Activated CD4-positive, alpha-beta T cell treated with anti-CD3 and anti-CD28 coated beads for 1 hour (primary cell): ENCODE results near the gene MAP3K14.

Experiments used
- DNase-seq: peaks from one replicate; pipeline ENCODE4 v3.0.0-alpha.2; 2020

The MAP3K14 gene

DNA sequence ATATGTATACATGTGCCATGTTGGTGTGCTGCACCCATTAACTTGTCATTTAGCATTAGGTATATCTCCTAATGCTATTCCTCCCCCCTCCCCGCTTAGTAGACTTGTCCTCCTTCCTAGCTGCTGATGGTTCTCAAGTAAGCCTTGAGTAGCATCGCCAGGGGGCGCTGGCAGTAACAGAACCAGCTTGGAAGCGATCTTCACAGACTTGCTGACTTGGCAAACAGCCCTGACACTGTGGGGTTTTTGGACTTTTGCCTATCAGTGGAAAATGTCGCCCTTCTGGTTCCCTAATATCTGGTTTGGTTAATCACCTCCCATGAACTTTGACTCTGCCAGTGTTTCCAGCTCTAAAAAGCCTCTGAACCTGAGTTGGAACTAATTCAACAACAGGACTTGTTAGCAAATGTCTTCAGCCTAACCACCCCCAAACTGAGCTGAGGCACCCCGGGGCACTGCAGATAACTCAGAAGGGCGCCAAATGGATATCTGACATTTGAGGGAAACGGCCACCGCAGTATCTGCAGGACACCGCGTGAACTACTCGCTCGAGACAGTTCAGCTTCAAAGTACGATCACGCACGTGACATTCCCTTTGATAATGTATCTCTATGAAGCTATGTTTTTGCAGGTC is 39.5 kb downstream of the MAP3K14 start:
- DNase-seq: peak; percentile 84

DNA sequence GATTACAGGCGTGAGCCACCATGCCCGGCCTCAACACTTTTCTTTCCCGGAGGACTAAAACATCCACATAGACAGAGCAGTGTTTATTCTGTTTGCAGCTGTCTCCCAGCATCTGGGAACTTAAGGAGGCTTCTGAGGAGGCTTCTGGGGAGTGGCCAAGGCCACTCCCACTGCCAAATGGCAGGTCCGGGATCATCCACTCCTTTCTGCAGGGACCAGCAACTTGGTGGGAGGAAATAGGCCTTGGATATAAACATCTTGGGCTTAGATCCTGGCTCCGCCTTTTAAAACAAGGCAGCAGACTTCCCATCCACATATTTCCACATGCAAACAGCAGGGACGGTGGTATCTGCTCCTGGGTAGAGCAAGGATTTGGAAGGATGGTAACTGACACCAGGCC is 40.8 kb downstream of the MAP3K14 start:
- DNase-seq: no peak

DNA sequence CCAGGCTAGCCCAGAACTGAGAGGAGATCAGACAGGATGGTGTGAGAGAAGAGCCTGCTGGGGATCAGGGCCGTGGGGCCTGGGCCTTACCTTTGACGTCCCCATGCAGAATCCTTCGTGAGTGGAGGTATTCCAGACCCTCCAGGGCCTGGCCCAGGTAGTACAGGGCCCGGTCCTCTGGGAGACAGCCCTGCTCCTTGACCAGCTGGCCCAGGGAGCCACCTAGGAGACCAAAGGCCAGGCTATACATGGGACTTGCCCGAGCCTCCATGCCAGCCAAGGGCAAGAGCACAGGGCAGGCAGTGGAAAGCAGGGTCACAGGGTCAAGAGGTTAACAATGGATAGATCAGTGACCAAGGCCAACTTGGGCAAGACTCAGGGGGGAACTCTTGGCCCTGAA is 42.8 kb downstream of the MAP3K14 start:
- no peak for DNase-seq

DNA sequence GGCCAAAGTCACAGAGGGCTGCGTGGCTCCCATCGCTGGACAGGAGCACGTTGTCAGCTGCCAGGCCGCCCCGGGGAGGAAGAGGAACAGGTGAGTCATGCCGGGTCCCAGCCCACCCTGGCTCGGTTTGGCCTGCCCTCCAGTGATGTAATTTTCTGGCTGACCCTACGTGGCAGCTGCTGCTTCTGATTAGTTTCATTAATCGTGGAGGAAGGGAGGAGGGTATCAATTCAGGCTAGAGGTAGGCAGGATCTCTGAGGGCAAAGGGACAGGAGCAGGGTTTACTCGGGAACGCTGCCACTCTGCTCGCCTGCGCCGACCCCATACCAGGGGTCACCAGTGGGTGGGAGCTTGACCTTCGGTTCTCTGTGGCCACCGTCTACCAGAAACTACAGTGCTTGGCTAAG is 43.3 kb downstream of the MAP3K14 start:
- no peak for DNase-seq

DNA sequence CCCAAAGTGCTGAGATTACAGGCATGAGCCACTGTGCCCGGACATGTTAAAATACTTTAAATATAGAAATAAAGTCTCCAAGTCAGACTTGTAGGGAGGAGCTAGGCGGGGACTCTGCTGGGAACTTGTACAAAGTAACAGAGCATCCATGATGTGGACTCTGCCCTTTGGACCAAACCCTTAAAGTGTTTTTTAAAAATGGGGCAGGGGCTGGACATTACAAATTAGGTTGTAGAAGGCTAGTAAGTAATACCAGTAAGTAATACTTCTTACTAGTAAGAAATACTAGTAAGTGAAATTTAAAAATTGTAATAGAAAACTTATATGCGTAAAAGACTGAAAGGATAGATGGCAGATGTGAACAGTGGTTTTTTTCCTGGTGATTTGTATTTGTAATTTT is 45.2 kb downstream of the MAP3K14 start:
- DNase-seq: no peak

DNA sequence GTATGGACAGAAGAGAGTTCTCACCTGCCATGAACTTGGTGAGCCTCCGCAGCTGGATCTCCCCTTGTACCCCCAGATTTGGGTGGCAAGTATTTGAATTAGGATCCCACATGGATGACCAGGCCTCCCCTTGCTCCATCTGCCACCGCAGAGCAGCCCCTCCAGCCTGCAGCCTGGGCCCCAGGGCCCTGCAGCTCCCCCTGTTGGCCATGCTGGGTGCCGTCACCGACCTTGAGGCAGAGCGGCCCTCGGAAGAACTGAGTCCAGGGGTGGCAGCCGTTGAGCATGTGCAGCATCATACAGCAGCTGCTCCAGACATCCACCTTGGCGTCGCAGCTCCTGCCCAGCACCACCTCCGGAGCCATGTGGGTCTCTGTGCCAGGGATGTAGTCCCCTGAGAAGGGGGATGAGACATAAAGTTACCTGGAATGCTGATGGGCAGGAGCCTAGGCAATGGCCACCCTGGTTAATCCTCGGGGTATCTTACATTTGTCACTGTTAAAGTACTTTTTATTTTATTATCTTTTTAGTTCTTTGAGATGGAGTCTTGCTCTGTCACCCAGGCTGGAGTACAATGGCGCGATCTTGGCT is 45.9 kb downstream of the MAP3K14 start:
- peak; percentile 46 for DNase-seq

DNA sequence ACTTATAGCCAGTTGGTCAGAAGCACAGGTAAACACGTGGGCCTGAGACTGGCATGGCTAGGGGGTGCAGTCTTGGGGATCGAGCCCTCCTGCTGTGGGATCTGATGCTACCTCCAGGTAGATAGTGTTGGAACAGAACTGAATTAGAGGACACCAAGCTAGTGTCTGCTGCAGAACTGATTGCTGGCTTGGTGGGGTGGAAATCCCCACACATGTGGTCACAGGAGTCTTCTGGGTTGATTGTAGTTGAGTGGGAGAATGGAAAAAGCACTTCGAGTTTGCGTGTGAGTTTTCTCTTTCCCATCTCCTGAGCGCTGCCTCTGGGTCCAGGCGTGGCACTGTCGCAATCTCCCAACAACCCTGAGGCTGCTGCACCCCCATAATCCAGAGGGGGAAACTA is 46.9 kb downstream of the MAP3K14 start:
- no peak for DNase-seq

DNA sequence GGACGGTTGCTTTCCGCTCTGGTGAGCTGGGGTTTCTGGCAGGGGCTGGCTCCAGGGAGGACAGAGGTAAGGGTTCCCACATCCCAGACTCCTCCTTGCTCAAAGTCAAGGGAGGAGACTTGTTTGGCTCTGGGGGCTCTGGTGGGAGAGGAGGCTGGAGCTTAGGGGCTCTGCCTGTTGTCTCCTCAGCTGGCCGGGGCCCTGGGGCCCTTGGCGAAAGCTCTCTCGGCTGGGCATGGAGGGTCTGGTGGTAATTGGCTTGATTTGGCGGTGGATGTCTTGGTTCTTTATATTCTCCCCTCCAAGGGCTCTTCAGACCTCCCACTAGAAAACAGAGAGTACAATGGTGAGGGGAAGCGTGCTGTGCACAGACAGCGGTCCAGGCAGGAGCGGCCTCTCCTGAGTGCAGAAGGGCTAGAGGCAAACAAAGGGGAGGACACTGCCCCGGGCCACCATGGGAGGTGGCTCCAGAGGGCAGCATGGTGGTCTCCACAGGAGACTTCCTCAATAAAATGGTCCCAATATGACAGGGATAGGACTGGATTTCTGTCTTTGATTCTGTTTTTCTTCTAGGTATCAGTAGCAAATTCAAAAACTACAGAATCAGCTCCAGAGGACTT is 49.3 kb downstream of the MAP3K14 start:
- DNase-seq: no peak

DNA sequence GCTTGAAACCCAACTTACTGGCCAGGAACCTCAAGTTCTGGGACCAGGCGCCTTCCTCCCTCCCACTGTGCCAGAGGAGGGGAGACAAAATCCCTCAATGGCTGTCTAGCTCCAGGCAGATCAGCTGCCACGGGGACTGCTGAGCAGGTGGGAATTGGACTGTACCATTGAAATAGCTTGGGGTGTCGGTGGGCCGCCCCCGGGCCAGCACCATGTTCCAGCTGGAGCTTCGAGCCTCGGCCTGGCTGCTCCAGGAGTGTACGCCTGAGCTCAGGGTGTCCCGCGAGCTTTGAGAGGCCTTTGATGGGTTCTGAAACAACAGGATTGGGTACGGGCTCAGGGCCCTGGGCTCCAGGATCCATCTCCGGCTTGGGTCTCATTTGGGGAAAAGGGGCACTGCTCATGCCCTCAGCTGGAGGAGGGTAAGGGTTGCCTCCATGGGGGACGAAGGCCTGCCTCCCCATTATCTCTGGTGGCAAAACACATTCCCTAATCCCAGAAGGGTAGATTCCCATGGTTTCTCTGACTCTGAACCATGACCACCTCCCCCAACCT is 50.4 kb downstream of the MAP3K14 start:
- no peak for DNase-seq

DNA sequence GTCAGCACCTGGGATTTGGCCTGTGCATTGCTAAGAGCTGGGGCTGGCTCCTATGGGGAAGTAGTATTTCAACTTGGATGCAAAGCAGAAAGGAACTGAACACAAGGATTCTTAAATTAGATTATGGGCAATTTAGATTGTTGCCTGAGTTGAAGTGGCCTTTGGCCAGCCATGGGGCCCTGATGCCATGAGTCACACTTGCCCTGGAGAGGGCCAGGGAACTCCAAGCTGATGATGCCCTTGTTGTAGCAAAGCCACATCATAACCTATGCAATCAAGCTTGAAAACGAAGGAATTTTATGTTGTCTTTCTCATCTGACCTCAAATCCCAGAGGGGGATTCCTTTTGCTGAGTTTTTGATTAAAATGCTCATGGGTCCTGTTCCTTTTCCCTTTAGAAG is 51.0 kb downstream of the MAP3K14 start:
- DNase-seq: no peak

DNA sequence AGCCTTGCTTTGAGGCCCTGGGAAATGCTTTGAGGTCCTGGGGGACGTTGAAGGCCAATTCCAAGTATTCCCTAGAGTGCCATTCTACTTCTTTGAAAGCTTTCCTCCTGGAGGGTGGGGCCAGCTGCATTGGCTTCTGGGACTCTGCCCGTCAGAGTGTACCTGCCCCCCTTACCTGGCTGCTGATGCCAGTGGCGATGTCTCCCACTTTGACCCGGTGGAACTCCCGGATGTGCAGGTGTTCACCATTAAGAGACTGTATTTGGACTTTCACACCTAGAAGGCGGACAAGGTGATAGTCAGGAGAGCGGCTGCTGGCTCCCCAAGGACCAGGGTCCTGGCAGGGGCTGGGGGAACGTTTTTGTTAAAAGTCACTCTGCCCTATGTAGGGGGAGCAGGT is 51.8 kb downstream of the MAP3K14 start:
- no peak for DNase-seq

DNA sequence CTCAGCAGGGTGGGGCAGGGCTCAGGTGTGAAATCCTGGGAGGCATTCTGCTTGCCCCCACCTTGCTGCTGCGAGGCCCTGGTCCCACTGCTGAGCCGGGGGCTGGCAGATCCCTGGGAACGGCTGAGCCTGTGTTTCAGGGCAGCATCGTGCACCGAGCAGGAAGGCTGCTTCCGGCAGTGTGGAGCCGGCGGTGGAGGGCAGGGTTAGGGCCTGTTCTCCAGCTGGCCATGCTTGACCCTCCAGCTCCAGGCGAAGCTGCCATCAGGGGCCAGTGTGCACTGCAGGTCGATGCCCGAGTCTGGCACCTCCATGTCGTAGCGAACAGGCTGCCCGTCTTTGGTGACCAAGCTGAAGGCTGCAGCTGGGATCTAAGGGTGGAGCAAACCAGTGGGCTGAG is 52.4 kb downstream of the MAP3K14 start:
- no peak for DNase-seq

DNA sequence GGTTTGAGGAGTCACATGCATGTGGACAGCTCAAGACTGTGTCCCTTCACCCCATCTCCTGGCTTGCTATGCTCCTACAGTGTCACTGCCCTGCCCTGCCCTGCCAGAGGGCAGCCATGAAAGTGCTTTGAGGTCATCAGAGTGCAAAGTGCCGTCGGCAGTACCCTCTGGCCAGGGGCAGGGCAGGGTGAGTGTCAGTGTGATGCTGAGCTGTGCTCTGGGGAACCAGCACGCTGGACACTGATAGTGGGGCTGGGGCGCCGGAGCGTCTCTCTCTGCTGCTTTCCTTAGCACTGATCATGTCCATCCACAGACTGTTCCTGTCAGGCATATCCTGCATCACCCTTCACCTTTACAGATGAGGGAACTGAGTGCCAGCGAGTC is 53.4 kb downstream of the MAP3K14 start:
- no peak for DNase-seq

DNA sequence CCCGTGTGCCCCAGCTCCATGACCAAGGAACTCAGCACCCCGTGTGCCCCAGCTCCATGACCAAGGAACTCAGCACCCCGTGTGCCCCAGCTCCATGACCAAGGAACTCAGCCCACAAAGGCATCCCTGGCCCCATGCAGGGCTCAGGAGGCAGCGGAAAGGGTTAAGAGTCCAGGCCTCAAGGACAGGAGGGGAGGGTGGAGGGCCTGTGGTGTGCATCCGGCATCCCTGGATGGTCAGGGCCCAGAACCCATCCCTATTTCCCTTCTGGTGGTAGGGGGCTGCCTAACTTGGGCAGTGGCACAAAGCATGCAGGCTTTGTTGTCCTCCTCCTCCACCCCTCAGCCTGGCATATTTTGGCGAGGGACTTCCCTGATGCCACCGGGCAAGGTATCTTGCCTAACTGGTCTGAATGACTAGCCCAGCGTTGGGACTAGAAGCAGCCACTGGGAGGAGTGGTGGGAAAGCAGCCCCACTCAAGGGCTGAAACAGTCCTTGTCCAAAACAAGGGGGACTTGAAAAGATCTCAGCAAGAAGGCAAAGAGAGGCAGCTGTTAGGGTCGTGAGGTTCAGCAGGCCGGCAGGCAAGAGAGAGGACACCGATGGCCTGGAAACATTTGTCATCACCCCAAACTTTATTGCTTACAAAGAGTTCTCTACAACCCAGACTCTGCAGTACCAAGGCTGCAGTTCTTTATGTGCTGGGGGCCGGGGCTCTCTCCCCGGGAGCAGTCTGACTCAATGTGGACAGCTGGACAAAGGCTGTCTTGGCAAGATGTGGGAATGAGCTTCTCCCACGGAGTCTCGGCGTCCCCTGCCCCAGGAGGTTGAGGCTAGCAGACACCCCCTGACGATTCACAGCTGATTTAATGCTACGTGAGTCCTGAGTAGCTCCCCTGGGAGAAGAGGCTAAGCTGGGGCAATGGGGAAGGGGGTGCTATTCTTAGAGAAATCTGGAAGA is 54.0 kb downstream of the MAP3K14 start:
- no peak for DNase-seq

DNA sequence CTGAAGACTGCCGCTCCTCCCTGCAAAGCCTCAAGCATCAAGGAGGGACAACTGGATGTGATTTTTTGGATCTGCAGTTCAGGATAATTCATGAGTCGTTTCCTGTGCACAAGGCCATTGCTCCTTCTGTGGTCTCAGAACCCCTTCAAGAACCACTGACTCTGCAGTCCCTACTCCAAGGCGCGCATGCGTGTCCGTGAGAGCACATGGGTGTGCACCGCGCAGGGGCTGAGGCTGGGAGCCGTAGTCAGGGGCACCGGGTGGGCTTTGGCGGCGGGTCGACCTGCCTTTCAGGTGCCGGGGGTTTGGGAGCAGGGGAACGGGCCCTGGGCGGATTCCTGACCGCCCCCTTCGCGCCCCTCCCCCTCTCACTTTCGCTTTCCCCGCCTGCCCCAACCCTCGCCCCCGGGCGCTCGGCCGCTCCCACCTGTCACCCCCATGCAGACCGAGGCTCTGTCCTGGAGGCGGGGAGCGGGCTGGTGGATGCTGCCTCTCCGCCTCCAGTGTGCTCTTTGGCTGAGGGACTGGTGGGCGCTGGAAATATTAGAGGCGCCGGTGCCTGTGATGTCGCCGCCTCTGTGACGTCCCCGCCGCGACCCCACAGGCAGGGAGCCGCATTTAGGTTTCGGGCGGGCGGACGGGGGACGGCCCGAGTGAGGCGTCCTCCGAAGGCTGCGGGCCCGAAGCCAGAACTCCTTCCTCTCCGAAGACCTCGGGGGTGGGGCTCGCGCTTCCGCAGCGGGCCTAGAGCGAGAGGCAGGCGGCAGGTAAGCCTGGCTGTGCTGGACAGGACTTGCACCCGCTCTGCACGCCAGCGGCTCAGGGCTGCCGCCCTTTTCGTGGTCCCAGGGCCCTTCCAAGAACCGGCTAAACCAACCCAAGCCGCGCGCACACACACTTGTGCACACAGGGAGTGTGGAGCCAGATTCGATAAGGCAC is 55.0 kb downstream of the MAP3K14 start, which contains the start of gene SPATA32:
Gene SPATA32, minus strand, starts transcription at position 518 of the 939 bp plus-strand sequence. Its CDS starts 78 bp downstream, at position 440.
- peak; percentile 49 for DNase-seq

DNA sequence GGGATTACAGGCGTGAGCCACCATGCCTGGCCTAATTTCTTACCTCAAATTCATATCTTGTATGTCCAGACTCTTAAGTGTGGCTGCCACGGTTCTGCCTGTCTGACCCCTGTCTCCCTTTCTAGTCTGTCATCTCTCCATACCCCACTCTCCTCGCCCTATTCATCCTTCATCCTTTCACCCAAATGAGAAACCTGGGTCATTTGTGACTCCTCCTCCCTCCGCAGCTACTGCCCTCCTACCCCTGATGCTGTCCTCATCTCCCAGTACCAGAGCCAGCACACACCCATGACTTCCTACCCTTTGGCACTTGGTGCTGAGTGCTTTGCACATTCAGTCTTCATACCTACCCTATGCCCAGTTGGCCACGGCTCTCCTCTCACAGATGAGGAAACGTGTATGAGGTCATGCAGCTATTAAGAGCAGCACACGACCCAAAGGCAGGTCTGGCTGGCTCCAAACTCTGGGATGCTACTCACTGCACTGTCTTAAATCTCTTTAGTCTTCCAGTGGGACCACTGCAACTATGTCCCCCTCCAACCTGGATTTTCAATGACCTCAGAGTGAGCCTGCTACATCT is 56.5 kb downstream of the MAP3K14 start:
- DNase-seq: no peak

DNA sequence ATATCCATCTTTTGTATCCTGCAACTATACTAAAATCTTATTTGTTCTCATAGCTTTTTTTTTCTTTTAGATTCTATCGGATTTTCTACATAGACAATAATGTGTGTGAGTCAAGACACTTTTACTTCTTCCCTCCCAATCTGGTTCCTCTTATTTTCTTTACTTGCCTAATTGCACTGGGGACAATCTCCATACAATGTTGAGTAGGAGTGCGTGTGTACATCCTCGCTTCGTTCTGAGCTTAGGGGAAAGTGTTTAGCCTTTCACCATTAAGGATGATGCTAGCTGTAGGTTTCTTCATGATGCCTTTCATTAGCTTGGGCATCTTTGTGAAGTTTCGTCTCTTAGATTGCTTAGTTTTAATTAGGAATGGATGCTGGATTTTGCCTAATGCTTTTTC is 57.8 kb downstream of the MAP3K14 start:
- DNase-seq: no peak

DNA sequence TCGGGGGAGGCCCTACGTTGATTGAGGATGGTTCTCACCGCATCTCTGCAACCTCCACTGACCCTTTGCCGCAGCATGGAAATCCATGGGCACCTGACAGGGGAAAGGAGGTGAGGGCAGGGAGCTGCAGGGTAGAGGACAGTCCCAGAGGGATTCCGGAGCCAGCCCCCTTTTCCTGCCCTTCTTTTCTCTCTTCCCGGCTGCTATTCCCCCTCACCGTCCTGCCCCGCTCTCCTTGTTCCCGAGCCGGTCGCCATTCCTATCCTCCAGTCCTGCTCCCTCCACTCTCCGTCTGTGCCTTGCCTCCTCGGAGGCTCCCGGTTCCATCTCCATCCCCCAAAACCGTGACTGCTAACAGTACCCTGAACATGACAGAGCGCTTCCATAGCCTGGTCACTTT is 59.7 kb downstream of the MAP3K14 start:
- DNase-seq: no peak

DNA sequence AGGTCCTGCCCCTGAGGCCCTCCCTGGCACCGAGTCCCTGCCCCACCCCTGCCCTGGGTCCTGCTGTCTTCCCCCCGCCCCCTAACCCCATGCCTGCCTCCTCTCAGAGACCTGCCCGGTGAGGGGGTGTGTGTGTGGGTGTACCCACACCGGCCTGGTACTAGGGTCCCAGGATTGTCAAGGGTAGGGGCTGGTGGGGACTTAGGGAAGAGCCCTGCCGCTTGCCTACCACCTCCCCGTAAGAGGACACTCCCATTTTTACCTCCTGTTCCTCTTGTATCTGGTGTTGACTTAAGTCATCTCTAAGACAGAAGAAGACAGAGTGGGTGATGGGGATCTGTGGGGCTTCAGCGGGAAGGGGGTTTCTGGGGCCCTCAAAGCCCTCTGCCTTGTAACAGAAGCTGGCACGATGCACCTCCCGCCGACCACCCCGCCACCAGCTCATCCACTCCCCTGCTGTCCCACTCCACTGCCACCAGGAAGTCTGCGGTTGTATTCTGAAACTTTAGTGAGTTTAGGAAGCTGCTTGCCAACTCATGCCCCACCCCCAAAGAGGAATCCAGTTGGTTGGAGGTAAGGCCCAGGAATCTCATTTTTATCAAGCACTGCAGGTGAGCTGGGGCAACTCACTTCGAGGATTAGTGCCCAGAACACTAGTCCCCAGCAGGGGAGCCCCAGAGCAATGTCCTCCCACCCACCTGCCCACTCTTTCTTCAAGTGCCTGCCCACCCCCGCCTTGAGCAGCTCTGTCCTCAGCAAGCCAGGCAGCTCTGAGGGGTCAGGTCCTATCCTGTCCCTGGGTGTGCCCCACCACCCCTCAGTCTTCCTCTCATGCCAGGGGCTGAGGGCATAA is 60.5 kb downstream of the MAP3K14 start:
- DNase-seq: no peak

DNA sequence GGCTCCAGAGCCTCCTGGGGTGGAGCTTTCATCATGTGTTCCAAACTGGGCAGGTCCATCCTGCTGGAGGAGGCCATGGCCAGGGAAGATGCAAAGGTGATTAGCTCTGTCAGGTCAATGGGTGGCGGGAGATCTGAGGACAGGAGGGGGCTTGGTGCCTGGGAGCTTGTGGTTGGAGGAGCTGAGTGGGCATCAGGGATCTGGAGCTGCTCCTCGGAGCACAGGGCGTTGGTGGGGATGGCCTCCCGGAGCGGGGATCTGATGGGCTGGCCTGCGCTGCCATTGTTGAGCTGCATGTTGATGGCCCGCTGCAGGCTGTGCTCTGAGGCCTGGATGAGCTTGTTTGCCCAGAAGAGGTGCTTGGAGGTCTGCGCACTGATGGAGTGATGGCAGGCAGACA is 61.5 kb downstream of the MAP3K14 start:
- DNase-seq: no peak

DNA sequence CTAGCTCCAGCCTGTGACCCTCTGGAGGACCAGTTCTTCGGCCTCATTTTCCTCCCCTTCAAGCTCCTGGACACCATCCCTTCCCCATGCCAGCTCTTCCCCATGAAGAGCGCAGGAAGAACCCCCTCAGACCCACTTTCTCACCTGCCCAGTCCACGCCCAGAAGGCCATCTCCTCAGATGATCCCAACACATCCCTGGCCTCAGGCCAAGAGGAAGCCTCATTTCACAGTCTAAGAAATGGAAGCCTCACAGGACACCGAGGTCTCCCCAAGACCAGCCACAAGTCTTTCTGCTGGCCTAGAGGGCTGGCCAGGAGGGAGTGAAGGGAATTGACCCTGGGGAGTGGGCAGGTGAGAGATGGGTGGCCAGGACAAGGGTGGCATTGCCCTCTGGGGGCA is 62.9 kb downstream of the MAP3K14 start:
- no peak for DNase-seq
